HuH-7 (cell line): ENCODE results near the gene ERP29.
A peak's percentile ranks its signal among the peaks of the same experiment; 100 is the strongest.
"Not testable (repeated sequence)": the region's sequence is repeated elsewhere in the genome, so short reads cannot be mapped to it uniquely, and the experiment has no call there.

Source experiments
- DNase-seq: peaks from one replicate; pipeline ENCODE4 v3.0.0; 2011; ENCODE audit warnings: low spot score

Gene ERP29

DNA sequence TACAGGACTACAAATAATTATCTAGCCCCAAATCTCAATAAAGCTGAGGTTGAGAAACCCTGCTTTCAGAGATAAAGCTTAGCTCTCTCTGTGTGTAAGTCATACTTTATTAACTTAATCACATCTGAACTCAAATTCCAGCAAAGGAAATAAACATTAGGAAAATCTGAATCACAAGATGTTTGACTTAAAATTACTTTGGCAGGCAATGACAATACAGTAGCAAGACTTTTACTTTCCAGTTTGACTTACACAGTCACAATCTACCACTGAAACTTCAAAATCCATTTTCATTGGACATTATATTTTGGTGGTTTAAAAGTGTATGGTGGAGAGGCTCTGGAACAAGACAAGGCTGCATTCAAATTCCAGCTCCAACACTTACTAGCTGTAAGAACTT, 11.7 kb upstream of the ERP29 start:
- no peak for DNase-seq

DNA sequence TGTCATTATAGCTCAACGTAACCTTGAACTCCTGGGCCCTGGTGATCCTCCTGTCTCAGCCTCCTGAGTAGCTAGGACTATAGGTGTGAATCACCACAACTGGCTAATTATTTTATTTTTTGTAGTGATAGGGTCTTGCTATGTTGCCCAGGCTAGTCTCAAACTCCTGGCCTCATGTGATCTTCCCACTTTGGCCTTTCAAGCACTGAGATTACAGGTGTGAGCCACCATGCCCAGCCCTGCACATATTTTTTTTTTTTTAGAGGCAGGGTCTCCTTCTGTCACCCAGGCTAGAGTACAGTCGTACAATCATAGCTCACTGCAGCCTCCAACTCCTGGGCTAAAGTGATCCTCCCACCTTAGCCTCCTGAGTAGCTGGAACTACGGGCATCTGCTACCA, 9.2 kb upstream of the ERP29 start:
- DNase-seq: no peak

GRCh38 chr12:112005419-112006395, 7.5 kb upstream of the ERP29 start:
- DNase-seq: peak; percentile 47

DNA sequence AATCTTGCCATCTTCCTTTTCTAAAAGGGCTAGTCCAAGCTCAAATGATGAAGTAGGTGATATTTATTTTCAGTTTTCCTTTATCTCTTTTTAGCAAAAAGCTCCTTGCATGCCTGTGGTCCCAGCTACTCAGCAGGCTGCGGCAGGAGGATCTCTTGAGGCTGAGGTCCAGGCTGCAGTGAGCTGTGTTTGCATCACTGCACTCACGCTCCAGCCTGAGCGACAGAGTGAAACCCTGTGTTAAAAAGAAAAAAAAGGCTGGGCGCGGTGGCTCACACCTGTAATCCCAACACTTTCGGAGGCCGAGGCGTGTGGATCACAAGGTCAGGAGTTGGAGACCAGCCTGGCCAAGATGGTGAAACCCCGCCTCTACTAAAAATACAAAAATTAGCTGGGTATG, 5.3 kb upstream of the ERP29 start:
- no peak for DNase-seq

- no peak for DNase-seq
These were observed 4.3 kb upstream of the ERP29 start for GRCh38 chr12:112008918-112009317.

DNA sequence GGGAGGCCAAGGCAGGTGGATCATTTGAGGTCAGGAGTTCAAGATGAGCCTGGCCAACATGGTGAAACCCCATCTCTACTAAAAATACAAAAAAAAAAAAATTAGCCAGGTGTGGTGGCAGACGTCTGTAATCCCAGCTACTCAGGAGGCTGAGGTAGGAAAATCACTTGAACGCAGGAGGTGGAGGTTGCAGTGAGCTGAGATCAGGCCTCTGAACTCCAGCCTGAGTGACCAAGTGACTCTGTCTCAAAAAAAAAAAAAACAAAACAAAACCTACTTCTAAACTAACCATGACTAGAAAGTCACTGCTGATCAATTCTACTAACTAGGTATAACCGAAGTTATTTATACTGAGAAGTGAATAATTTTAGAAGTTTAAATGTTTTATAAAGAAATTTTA, 3.6 kb upstream of the ERP29 start:
- not testable (repeated sequence) for DNase-seq

DNA sequence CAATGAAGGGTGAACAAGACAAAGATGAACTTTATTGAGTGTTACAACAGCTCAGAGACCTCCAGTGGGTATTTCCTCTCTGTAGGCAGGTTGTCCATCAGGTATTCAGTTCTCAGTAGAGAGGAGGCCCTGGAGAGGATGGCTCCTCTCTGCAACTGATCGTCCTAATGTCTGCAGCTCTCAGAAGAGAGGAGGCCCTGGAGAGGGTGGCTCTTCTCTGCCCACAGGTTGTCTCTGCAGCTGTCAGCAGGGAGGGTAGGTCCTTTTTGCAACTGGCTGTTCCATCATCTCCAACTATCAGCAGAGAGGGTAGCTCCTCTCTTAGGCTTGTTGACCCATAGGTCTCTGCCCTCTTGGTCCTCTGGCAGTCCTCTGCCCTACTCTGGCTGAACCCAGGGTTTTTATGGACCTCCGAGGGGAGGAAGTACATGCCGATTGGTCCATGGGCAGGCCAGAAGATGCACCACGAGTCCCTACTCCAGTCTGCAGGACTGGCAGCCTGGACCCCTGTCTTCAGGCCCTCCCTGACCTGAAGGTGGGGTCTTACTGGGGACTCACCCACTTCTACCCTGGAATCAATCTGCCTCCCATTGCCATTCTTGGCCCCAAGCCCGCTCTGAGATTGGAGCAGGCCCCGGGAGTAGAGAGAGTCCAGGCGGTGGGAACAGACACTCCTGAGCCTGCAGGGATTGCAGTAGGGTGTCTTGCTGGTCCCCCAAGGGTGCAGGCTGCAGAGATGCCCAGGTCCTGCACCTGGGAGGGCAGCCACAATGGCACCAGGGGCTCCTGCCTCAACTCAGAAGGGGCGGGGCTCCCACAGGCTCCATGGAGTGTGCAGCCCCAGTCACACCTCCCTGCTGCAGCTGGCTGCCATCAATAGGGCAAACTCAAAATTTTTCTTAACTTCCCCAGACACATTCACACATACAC, 2.5 kb upstream of the ERP29 start:
- DNase-seq: no peak

GRCh38 chr12:112011685-112012084, 1.5 kb upstream of the ERP29 start:
- DNase-seq: no peak

DNA sequence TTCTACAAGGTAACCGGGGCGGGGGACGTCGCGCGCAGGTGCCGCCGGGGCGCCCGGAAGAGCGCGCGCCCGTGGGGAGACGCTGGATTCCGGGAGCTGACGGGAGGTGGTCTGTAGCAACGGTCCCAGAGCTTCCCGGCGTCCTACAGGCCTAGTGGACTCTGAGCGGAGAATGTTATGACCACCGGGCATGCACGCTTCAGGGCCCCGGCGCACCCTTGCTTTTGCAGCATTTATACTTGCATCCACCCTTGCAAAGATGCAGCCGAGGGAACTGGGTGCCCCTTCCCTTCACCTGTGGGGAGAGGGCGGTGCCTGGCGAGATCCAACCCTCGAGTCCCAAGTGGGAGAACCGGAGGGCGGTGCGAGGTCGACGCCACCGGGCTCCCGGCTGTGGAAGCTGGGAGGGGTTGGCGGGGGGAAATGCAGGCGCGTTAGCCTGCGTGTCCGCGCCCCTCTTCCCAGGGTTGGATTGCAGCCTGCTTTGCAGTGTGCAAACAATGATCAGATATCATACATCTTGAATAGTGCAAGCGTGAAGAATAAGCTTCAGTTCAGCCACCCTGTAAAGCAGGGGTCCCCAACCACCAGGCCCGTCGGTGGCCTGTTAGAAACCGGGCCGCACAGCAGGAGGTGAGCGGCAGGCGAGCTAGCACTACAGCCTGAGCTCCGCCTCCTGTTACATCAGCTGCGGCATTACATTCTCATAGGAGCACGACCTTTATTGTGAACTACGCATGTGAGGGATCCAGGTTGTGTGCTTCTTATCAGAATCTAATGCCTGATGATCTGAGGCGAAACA, 576 bp downstream of the ERP29 start:
- DNase-seq: peak; percentile 40

DNA sequence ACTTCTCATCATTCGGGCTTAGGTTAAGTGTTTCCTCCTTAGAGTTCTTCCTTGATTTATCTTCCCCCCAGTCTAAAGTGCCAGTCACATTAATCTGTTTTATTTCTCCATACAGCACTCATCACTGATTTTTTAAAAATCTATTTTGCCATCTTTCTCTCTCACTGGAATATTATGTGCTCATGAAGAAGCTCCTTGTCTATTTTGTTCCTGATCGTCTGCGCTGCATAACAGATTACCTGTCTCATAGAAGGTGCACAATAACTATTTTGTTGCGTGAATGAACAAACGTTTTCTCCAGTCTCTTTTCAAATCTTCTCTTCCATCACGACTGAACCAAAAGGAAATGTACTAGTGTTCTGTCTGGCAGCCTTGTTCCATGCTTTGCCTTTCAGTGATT, 2.7 kb downstream of the ERP29 start:
- no peak for DNase-seq

GRCh38 chr12:112017041-112017440, 3.8 kb downstream of the ERP29 start:
- DNase-seq: no peak

DNA sequence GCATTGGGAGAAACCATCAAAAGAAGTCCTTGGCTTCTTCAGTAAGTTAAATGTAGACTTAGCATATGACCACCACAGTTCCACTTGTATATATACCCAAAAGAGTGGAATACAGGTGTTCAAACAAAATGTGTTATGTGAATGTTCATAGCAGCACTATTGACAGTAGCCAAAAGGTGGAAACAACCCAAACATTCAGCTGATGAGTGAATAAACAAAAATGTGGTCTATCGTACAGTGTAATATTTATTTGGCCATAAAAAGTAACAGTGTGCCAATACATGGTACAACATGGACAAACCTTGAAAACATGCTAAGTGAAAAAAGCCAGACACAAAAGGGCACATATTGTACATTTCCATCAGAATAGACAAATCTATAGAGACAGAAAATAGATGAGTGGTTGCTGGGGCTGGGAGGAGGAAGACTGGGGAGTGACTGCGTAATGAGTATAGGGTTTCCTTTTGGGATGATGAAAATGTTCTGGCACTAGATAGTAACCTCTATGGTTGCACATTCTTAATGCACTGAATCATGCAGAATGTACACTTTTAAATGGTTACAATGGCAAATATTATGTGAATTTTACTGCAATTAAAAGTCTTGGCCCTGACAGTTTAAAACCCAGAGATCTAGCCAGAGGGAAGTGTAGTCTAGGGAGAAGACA, 5.5 kb downstream of the ERP29 start:
- no peak for DNase-seq

DNA sequence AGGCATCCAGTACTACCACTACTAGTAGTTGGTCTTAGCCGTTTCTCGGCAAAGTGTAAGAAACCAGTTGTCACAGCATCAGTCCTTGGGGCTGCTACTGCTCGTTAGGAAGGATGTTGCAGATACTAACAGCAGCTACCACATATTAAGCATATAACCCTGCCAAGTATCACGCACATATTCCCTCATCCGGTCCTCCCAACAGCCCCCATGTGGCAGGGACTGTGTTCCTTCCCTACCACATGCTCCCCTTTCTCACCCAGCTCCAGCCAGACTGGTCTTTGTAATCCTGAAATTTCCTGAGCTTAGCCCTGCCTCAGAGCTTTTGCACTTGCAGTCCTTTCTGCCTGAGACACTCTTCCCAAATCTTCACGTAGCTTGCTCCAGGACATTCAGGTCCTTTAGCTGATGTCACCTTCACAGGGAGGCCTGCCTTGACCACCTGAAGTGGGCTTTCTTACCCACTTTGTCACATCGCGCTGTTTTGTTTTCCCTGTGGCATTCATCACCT, 7.8 kb downstream of the ERP29 start:
- DNase-seq: no peak

- DNase-seq: no peak
These were observed 9.2 kb downstream of the ERP29 start for GRCh38 chr12:112022241-112023016.

DNA sequence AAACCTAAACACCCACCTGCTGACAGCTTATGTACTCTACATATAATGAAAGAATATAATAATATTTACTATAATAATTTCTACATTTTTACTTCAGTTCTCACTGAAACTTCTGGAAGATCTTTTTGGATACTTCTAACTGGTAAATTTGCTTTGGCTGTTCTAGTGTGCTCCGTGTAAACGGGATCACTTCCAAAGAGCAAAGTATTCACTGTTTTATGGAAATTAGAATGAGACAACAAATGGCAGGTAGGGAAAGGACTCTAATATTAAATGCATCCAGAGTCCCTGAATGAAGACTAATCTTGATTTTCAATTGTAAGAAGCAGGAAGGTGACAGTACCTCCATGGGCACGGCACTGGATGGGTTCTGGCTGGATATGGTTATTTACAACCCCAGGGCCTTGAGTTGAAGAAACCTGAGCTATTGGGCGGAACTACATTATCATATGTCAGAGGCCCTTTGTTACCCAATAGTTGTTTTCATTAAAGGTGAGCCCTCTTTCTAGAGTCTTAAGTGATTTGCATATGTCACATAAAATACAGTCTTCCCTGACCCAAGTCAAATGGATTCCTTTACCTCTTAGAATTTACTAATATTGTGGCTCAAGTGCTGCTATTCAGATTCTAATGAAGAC, 10.7 kb downstream of the ERP29 start:
- no peak for DNase-seq

GRCh38 chr12:112025808-112026375, 12.7 kb downstream of the ERP29 start:
- DNase-seq: no peak

DNA sequence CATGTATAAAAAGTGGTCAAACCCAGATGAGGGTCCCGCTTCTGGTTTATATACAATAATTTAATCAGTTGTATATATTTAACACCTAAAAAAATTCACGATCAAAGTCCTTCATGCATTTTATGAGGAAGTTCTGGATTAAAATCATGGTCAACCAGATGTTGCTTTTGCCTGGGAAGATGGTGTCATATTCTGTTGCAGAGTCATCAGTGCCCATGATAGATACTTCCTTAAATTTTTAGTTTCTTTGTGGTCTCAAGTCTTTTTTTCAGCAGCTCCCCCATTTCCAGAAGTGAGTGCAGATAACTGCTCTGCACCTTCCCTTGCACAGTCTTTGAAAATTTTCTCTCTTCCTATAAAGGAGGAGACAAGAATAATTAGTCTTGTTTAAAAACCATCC, 16.1 kb downstream of the ERP29 start:
- DNase-seq: no peak

DNA sequence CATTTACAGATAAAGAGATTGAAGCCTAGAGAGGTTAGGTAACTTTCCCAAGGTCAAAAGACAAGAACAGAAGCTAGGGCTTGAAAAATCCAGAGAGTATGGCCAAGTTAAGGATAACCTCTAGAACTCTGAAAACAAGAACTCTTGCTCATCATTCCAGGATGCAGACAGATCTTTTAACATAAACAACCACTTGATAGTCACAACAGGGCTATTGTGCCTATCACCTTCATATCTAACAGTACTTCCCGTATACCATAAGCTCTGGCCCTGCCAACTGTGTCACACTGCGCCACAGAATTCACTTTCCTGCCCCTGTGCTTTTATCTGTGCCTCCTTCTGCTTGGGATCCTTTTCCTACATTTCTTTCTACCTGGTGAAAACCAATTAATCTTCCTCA, 18.2 kb downstream of the ERP29 start:
- no peak for DNase-seq

- no peak for DNase-seq
These were observed 19.1 kb downstream of the ERP29 start for GRCh38 chr12:112032292-112032691.
